Measurements from ENCODE around the gene HDGFL2. TPM values are rescaled to one million over a fixed set of nuclear protein-coding genes. Genes with fewer than 3 reads are reported as not detected.

HDGFL2 gene
- total RNA-seq, 2 donors from 2014 or later = 24.6 to 28.1 TPM

DNA sequence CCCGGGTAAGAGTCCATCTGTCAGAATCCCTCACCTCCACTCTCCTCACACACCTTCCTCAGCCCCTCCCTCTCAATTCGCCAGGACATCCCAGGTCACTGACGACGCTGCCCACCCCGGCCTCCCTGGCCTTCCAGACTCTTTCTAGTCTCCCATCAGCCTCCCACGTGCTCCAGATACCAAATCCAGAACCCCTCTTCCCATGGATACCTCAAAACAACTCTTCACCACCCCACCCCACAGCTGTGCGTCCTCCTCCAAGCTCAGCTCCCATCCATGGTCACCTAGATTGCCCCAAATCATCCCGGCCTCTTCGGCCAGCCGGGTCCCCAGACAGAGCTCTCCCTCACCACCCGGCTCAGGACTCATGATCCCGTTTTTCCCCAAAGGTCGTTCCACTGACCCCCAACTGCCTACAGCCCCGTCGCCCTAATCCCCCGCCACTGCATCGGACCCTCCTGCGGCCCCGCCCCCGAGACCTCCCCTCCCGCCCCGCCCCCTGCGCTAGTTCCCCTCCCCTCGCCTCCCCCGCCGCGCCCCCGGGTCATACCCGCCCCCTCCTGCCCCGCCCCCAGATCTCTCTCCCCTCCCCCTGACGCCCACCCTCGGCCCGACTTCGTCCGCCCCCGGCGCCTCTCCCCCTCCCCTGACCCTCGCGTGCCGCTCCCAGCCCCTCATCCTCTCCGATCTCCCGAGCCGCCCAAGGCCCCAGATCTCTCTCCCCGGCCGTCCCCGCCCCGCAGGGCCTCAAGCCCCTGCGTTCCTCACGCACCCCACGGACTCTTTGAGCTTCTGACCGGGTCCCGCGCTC, 15.0 kb upstream of the HDGFL2 start:
- no peak for DNase-seq (ENCODE audit: low spot score)
- intact Hi-C loops (cut with DNase I) = no loop called here

DNA sequence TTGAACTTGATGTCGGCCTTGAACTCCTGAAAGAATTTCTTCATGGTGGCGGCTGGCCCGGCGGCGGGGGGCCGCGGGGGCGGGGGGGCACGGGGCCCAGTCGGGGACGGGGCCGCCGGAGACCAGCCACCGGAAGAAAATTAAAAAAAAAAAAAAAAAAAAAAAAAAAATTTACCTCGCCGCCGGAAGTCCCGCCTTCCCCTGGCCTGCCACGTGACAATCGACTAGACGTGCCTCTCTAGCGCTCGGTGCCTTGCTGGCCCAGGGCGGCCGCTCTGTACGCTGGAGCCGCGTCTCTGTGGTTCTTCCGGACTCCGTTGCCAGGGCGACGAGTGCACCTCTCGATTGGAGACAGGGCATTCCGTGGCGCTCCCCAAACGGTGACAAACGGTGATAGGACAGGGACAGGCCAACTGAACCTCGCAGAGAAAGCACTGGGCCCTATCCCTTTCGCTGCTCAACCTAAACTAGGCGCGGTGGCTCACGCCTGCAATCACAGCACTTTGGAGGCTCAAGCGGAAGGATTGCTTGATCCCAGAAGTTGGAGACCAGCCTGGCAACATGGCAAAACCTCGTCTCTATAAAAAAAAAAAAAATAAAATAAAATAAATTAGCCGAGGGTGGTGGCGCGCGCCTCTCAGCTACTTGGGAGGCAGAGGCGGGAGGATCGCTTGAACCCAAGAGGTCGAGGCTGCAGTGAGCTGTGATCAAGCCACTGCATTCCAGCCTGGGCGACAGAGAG, 14.3 kb upstream of the HDGFL2 start, which contains the start of gene UBXN6:
Gene UBXN6, minus strand, starts transcription at position 141 of the 742 bp plus-strand sequence. Its CDS starts 97 bp downstream, at position 44.
- DNase-seq (ENCODE audit: low spot score) = peak; percentile 99
- intact Hi-C loops (cut with DNase I) = no loop called here

DNA sequence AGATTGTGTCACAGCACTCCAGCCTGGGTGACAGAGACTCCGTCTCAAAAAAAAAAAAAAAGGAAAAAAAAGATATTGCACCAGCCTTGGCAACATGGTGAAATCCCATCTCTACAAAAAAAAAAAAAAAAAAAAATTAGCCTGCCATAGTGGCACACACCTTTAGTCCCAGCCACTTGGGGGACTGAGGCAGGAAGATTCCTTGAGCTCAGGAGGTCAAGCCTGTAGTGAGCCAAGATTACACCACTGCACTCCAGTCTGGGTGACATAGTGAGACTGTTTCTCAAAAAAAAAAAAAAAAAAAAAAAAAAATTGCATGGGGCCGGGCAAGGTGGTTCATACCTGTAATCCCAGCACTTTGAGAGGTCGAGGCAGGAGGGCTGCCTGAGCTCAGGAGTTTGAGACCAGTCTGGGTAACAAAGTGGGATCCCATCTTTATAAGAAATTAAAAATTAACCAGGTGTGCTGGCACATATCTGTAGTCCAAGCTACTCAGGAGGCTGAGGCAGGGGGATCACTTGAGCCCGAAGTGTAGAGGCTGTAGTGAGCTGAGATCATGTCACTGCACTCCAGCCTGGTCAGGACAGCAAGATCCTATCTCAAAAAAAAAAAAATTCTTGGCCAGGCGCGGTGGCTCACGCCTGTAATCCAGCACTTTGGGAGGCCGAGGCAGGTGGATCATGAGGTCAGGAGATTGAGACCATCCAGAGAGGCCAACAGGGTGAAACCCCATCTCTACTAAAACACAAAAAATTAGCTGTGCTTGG, 7.1 kb upstream of the HDGFL2 start:
- no peak for DNase-seq (ENCODE audit: low spot score)
- intact Hi-C loops (cut with DNase I) = no loop called here

DNA sequence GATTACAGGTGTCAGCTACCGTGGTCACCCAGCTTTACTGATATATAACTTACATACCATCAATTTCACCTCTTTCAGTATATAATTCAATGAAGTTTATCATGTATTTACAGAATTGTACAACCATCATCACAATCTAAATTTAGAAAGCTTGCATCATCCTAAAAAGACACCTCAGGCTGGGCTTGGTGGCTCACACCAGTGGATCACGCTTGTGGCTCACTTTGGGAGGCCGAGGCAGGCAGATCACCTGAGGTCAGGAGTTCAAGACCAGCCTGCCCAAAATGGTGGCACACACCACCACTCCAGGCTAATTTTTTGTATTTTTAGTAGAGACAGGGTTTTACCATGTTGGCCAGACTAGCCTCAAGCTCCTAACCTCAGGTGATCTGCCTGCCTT, 4.3 kb upstream of the HDGFL2 start:
- no peak for DNase-seq (ENCODE audit: low spot score)
- intact Hi-C loops (cut with DNase I) = no loop called here

DNA sequence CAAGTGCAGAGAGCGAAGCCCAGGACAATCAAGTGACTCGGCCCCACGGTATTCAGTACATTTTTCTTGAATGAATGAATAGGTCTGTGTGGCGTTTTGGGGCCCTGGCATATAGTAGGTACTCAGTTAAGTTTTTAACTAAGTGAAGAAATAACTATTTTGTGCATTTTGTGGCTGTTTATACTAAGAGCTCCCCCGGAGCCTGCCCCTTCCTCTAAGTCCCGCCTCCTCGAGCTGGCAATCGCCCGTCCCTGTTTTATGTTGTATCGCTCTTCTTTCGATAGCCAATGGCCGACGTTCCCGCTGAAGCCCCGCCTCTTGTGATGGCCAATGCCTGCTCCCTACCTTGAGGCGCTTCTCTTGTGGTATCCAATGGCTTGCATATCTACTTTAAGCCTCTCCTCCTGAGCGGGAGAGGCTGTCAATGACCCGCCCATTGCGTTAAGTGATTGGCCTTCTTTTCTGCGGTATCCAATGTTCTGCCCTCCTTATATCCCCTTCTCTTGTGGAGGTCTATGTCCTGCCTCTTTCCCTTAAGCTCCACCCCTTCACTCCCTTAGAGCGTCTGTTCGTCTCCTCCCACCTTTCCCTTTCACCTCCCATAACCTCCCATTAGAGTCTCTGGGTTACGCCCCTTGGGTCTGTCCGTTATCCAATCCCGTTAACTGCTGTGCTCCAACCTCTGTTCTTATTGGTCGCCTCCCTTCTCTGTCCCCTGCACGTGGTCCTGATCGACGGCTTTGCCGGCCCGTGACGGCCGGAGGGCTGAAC, 509 bp upstream of the HDGFL2 start:
- intact Hi-C loops (cut with DNase I) = no loop called here
- DNase-seq (ENCODE audit: low spot score) = peak; percentile 99

DNA sequence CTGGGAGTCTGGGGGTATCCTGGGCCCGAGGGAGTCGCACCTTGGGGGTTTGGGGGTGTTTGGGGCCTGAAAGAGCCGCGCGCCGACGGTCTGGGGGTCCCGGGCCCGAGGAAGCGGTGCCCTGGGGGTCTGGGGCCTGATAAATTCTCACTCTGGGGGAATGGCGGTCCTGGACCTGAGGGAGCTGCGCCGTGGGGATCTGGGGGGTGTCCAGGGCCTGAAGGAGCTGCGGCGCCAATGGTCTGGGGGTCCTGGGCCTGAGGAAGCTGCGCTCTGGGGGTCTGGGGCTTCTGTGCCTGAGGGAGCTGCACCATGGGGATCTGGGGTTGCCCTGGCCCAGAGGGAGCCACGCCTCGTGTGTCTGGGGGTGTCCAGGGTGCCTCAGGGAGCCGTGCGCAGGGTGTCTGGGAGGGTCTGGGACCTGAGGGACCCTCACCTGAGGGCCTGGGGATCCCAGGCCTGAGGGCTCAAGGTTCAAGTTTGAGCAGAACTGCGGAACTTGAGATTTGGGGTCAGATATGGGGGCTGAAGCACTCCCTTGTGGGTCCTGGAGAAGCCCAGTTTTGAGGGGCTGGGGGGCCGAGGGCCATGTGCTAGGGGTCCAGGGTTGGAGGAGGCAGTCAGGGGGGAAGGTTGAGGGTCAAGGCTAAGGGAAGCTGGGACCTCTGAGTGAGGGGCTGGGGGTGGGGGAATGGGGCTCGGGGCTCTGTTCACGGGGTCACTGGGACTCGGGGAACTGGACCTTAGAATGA, 1.1 kb downstream of the HDGFL2 start:
- intact Hi-C loops (cut with DNase I) = no loop called here

DNA sequence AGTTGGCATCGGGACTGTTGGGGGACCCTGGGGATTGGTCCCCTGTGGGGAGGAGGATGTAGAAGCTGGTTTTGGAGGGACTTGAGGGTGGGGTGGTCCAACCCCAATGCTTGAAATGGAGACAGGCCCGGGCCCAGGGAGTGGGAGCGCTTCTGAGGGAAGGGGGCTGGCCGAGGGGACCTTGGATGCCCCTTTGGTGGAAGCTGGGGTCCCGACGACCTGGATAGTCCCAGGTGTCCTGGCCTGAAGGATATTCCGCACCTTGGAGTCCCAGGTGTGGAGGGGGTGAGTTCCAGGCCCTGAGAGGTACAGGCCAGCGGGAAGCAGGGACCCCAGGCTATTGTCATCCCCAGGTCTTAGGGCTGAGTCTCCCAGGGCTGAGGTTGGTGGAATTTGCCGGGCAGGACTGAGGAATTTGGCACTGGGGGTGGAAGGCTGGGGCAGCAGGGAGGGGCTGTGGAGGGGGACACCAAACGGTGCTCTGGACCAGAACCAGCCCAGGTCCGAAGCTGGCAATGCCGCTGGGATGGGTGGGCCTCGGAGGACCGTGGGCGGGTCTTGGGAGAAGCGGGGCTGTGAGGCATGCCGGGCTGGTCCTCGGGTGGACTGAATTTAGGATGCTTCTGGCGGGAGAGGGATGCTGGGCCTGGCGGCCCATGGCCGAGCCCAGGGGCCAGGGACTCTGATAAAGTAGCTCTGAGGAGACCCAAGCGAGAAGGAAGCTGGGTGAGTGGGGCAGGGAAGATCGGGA, 1.8 kb downstream of the HDGFL2 start:
- intact Hi-C loops (cut with DNase I) = no loop called here
- no peak for DNase-seq (ENCODE audit: low spot score)

More for the DNA sequence above, 1.1 kb downstream of the HDGFL2 start:
- no peak for DNase-seq (ENCODE audit: low spot score)

DNA sequence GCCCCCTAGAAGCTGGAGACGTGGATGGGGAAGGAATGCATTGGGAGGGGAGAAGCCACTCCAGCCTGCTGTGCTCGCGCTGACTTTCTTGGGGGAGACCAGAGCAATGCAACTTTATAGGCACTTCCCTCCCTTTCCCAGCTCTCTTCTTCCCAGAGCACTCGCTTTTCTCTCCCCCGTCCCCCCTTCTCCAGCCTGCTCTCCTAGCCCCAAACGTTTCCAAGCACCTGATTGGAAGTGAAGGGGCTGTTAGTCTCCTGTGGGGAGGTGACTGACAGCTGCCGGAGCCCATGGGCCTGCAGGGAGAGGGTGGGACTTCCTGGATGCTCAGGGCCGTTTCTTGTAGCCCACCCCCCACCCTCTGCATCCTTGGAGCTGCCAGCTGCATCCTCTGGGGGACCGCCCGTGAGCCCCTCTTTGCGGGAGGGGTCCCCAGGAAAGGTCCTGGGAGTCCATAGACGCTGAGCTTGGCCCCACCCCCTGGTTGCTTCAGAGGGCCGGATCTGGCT, 2.5 kb downstream of the HDGFL2 start:
- intact Hi-C loops (cut with DNase I) = no loop called here
- no peak for DNase-seq (ENCODE audit: low spot score)

DNA sequence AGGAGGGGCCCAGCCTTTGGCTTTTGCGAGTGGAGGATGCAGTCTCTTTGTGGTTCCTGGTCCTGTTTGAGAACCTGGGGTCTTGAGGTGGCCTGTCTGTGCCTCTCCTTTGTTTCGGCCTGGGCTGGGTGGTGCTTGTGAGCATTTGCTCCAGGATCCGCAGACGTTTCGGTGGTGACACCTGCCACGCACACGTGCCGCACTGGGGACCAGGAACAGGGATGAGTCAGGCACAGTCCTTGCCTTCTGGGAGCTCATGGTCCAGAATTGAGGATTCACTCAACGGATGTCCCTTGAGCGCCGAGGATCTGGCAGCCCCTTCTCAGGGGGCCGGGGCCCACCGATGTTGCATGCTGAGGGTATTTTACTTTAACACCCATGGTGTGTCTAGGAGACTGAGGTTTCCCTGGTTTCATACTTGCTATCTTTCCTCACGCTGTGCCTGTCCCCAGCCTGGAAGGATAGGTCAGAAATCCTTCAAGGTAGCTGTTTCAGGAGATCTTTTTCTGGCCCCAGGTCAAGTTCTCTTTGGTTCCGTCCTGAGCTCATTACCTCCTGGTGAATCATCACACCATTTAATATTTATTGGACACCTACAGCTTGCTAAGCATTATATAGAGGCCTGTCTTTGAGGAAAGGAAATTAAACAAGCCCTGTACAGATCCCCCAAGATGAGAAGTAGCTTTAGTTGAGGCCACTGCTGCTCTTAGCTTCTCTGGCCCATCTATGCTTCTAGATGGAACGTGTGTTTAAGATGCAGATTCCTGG, 5.1 kb downstream of the HDGFL2 start:
- no peak for DNase-seq (ENCODE audit: low spot score)
- intact Hi-C loops (cut with DNase I) = no loop called here

DNA sequence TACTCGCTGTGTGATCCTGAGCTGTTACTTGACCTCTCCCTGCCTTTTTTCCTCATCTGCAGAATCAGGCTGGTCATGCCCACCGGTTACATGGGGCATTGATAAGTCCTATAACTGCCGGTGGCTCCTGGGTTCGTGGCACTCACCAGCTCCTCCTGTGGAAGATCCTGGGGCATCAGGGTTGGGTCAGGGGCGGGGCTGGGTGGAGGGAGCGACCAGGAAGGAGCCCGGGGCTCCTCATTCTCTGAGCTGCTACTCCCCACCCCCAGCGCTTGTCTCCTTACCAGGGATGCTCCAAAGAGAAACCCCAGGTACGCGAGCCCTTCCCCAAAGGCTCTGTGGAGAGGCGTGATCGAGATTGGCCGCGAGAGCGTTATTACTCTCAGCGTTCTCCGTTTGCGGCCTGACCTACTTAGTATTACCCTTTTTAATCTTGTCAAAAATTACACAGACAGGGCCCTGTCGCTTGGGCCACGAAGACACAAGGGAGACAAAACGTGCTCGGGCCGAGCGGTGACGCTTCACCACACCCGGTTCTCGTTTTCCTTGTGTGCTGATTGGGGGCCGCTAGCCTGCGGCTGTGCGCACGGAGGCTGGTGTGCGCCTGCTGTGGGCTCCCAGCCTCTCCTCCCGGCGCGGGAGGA, 10.7 kb downstream of the HDGFL2 start:
- intact Hi-C loops (cut with DNase I) = no loop called here
- DNase-seq (ENCODE audit: low spot score) = no peak

DNA sequence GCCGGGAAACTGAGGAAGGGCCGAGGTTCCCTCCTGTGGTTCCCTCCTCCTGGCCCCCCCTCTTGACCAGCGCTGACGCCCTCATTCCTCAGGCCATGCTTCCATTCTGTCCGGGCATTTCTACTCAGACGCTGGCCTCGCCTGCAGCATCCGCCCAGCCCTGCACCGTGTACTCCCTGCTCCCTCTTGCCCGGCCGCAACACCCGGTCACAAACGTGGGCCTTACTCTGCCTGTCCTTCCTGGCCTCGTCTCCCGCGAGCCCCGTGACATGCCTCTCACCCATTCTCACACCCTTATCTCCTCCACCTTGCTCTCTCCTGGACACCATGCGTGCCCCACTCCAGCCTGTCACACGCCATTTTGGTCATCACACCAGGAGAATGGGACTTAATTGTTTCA, 11.3 kb downstream of the HDGFL2 start:
- intact Hi-C loops (cut with DNase I) = no loop called here
- no peak for DNase-seq (ENCODE audit: low spot score)

DNA sequence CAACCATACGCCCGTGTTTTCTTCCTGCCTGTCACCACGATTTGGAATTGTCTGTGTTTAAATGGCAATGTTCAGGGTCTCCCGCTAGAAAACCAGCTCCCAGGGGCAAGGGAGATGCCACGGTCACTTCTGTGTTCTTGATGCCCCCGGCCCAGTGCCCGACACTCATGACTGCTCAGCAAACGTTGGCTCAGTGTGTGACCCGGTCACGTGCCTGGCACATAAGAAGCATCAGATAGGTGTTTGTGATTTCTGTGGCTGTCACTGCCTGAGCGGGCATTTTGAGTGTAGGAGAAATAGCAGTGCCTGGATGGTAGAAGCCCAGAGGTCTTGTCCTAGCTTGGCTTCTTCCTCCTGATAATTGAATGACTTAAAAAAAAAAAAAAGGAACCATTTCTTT, 15.5 kb downstream of the HDGFL2 start:
- no peak for DNase-seq (ENCODE audit: low spot score)
- intact Hi-C loops (cut with DNase I) = no loop called here

DNA sequence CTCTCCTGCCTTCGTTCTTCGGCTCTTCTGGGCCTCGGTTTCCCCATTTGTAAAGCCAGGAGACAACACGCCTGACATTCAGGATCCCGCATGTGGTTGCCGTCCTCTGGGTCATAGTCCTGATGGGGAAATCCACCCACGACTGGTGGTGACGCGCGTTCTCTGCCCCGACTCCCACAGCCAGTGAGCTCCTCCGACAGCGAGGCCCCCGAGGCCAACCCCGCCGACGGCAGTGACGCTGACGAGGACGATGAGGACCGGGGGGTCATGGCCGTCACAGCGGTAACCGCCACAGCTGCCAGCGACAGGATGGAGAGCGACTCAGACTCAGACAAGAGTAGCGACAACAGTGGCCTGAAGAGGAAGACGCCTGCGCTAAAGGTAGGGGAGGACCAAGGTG, 16.4 kb downstream of the HDGFL2 start:
- intact Hi-C loops (cut with DNase I) = no loop called here
- DNase-seq (ENCODE audit: low spot score) = no peak

DNA sequence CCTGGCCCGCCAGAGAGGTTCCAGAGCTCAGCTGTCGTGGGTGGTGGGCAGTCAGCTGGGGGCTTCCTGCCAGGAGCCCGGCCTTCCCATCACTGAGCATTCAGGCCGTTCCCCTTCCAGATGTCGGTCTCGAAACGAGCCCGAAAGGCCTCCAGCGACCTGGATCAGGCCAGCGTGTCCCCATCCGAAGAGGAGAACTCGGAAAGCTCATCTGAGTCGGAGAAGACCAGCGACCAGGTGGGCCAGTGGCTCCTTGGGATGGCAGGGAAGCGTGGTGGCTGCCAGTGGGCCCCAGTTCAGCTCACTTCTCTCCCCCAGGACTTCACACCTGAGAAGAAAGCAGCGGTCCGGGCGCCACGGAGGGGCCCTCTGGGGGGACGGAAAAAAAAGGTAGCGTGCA, 19.3 kb downstream of the HDGFL2 start:
- no peak for DNase-seq (ENCODE audit: low spot score)
- intact Hi-C loops (cut with DNase I) = no loop called here

DNA sequence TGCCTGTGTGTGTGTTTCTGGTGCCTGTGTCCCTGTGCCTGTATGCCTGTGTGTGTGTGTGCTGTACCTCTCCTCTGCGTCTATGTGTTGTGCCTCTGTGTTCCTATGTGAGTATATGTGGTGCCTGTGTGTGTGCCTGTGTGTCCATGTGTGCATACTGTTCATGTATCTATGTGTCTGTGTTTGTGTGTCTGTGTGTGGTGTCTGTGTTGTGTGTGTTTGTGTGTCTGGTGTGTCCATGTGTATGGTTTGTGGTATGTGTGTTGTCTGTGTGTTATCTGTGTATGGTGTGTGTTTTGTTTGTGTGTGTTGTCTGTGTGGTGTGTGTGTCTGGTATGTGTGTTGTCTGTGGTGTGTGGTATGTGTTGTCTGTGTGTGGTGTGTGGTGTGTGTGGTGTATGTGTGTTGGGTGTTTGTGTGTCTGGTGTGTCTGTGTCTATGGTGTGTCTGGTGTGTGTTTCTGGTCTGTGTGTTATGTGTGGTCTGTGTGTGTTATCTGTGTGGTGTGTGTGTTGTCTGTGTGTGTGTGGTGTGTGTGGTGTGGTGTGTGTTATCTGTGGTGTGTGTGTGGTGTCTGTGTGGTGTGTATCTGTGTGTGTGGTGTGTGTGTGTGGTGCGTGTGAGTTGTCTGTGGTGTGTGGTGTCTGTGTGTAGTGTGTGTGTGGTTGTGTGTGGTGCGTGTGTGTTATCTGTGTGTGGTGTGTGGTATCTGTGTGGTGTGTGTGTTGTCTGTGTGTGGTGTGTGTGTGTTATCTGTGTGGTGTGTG, 20.4 kb downstream of the HDGFL2 start:
- DNase-seq (ENCODE audit: low spot score) = no peak
- intact Hi-C loops (cut with DNase I) = no loop called here
